Right ventricle myocardium inferior (tissue), 1 donor: ENCODE results near the gene DDR2. TPM values are rescaled to one million over a fixed set of nuclear protein-coding genes. Genes with fewer than 3 reads are reported as not detected.
"Not testable (repeated sequence)": the region's sequence is repeated elsewhere in the genome, so short reads cannot be mapped to it uniquely, and the experiment has no call there.

Experiments
- ATAC-seq: fragments of 200-7000 bp; cut with Tn5 transposase; one replicate; pipeline ENCODE4 v1.9.1; 2020; ENCODE audit warnings: mild to moderate bottlenecking, moderate library complexity
- DNase-seq: peaks from one replicate; pipeline ENCODE4 v3.0.0; 2021; ENCODE audit errors: missing footprints
- intact Hi-C: fragments of 100-400 bp; cut with DNase I; formaldehyde crosslinking; loops from one replicate; pipeline ENCODE4 v1.11.0; 2022
- total RNA-seq: library from RNA; stranded (reverse); fragmentation: NEBNext Ultra II Directional; extraction: Animal tissue kit (Norgen Biotek cat#: 25700); gene quantifications from one replicate; pipeline ENCODE4 v1.2.1, GENCODE V29; 2021
- donor health status: DM: no; HTN: yes; CAD: no; lungs with severe emphysema.

Gene DDR2
- total RNA-seq, 1 donor from 2014 or later, result 34.4 TPM

- no peak for DNase-seq
- ATAC-seq, result no peak
- intact Hi-C loops, result no loop called here
Observed at GRCh38 chr1:162709132-162709860, 77.0 kb downstream of the DDR2 start.

DNA sequence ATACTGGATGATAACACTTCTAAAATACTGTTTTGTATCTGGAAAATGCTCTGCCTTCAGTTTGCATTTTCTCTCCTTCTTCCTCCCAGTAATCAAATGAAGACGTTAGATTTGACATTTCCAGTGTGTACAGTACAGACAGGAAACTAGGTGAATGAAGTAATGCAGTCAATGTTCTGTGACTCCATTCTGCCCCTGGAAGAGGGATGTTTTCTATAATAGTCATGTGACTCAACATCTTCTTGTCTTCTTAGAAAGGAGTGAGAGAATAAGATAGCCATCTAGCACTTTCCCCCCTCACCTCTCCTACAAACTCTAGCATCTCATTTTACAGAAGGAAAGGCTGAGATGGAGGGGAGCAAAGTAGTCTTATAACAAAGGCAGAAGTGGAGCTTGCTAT, 77.6 kb downstream of the DDR2 start:
- intact Hi-C loops, result no loop called here
- DNase-seq (no peak), ATAC-seq (no peak)

DNA sequence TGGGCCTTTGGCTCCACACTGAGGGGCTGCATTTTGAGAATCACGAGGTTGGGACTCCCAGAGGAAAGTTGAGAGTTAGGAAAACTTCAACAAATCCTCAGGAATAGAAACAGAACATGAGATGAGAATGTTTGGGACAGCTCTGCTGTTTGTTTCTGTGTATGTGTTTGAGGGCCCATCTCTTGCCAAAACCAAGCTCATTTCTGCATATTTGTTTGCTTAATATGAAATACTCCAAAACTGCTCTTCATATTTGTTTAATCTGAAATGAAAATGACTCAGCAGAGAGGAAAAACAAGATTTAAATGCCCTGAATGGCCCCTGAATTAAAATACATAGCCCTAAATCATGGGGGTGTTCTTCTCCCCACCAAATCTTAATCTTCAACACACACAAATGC, 78.1 kb downstream of the DDR2 start:
- intact Hi-C loops, result no loop called here
- ATAC-seq, result peak; percentile 38

GRCh38 chr1:162710780-162711465, 78.7 kb downstream of the DDR2 start:
- intact Hi-C loops, result no loop called here
- ATAC-seq, result peak; percentile 29

More for the DNA sequence above, 78.1 kb downstream of the DDR2 start:
- no peak for DNase-seq

DNA sequence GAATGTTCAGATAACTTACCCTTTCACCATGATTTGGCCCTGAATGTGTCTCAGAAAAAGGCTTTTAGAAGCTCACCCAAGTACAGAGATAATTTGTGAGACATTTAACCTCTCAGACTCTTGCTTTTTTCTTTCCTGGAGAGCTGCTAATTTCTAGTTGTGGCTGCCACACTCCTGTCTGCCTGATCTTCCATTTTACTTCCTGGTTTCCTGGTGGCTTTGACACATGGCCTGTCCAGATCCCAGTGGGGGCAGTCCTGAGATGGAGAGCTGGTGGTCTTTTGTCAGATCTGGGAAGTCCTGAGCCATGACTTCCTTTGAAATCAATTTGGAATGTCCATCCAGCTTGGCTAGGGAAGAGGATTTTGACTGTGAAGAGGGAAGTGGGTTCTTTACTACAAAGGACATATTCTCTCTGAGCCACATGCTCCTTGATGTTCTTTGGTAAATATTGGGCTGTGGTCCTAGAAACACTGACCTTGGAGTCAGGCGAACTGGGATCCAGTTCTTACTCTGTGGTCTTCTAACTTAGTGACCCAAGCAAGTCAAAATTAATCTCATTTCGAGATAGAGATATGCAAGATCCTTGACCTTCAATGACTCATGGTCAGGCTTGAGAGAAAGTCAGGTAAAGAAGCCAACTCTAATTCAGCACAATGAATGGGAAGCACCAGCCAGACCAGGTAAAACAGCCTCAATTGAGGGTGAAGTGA, 80.2 kb downstream of the DDR2 start:
- ATAC-seq (no peak), DNase-seq (no peak)
- intact Hi-C loops, result no loop called here

More at GRCh38 chr1:162710780-162711465, 78.7 kb downstream of the DDR2 start:
- no peak for DNase-seq

DNA sequence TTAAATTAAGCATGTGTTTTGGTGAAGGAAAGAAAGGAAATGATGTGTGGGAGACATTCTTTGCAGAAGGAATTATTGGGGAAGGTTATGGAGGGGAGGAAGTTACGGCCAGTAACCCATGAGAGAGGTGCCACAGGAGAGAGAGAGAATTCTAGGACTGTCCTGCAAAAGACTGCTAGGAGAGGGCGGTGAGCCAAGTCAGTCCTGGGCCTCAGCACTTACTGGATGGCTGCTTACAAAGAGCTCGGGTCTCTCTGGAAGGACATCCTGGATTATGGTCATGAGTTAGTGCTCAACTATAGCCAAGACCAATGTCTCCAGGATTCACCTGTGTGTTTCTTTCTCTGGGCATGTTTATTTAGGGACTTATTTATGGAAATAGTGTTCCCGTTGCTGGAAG, 83.9 kb downstream of the DDR2 start:
- no peak for DNase-seq
- intact Hi-C loops, result no loop called here
- ATAC-seq, result peak; percentile 59

- ATAC-seq (no peak), DNase-seq (no peak)
- intact Hi-C loops, result no loop called here
Observed at GRCh38 chr1:162716552-162716951, 84.3 kb downstream of the DDR2 start.

DNA sequence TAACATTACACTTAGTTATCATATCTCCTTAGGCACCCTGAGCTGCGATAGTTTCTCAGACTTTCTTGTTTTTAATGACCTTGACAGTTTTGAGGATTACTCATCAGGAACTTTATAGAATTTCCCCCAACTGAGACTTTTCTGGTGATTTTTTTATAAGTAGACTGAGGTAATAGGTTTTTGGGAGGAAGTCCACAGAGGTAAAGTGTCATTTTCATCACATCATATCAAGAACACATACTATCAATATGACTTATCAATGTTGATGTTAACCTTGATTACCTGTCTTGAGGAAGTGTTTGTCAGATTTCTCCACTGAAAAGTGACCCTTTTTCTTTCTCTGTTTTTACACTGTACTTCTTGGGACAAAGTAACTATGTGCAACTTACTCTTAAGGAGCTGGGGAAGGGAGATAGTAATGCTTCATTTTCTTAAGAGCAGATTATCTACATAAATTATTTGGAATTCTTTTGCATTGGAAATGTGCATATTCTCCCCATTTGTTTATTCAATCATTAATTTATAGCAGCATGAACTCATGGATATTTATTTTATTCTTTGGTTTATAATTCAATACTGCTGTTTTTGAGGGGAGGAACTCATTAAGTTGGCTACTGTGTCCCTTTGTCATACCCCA, 85.4 kb downstream of the DDR2 start:
- no peak for ATAC-seq
- no peak for DNase-seq
- intact Hi-C loops, result no loop called here

DNA sequence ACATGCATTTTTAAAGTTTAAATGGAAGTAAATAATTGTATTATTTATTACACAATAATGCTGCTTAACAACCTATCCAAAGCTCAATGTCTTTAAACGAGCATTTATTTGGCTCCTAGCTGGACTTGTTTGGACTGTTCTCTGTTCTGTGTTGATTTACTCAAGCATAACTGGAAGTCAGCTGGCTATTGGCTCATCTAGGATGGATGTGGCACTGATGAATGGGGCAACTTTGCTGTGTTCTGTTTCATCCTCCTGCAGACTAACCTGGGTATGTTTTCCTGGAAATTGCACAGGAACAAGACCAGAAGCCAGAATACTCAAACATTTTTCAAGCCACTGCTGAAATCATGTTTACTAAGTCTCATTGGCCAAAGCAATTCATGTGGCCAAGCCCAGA, 87.4 kb downstream of the DDR2 start:
- DNase-seq (no peak), ATAC-seq (no peak)
- intact Hi-C loops, result no loop called here

DNA sequence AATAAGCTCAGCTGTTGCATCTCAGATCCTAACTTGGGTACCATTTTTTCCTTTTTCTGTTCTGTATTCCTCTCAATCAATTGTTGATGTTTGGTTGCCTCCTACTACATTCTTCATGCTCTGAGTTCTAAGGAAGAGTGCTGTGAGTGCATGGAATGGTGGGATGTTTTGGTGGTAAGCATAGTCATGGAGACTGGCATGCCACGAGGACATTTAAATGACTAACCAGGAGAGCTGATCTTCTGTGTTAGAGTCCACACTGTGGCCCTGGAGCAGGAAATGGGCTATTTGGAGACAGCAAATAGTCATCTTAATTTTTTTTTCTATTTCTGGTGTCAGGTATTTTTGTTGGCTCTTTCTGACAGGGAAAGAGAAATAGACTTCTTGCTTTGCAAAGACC, 88.7 kb downstream of the DDR2 start:
- DNase-seq, result no peak
- intact Hi-C loops, result no loop called here
- no peak for ATAC-seq

- DNase-seq (no peak), ATAC-seq (no peak)
- intact Hi-C loops, result no loop called here
Observed at GRCh38 chr1:162721471-162721870, 89.2 kb downstream of the DDR2 start.

GRCh38 chr1:162722036-162722435, 89.8 kb downstream of the DDR2 start:
- ATAC-seq, result no peak

GRCh38 chr1:162724583-162725120, 92.4 kb downstream of the DDR2 start:
- ATAC-seq (no peak), DNase-seq (no peak)
- intact Hi-C loops, result no loop called here

More at GRCh38 chr1:162722036-162722435, 89.8 kb downstream of the DDR2 start:
- DNase-seq, result no peak
- intact Hi-C loops, result no loop called here

GRCh38 chr1:162725301-162725837, 93.1 kb downstream of the DDR2 start:
- DNase-seq (no peak), ATAC-seq (no peak)
- intact Hi-C loops, result no loop called here

DNA sequence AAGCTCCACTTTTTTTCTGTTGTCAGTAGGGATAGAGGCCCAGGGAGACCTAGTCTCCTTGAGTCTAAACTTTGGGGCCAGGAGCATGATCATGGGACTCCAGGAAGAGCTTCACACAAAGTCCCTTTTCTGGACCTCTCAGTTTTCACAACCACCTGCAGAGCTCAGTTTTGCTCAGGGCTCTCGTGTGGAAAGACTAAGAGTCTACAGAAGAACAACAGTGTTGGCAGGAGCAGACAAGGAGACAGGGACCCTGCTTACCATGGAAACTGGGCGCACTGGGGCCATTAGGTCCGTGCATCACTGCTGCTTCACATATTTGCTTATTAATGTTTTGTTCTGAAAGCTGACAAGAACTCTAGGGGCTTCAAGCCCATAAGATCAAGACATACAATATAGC, 94.3 kb downstream of the DDR2 start:
- intact Hi-C loops, result no loop called here
- no peak for ATAC-seq

GRCh38 chr1:162727493-162727892, 95.2 kb downstream of the DDR2 start:
- ATAC-seq, DNase-seq, intact Hi-C loops: not testable (repeated sequence)

More for the DNA sequence above, 94.3 kb downstream of the DDR2 start:
- no peak for DNase-seq

- ATAC-seq (no peak), DNase-seq (no peak)
- intact Hi-C loops, result no loop called here
Observed at GRCh38 chr1:162728573-162728972, 96.3 kb downstream of the DDR2 start.

DNA sequence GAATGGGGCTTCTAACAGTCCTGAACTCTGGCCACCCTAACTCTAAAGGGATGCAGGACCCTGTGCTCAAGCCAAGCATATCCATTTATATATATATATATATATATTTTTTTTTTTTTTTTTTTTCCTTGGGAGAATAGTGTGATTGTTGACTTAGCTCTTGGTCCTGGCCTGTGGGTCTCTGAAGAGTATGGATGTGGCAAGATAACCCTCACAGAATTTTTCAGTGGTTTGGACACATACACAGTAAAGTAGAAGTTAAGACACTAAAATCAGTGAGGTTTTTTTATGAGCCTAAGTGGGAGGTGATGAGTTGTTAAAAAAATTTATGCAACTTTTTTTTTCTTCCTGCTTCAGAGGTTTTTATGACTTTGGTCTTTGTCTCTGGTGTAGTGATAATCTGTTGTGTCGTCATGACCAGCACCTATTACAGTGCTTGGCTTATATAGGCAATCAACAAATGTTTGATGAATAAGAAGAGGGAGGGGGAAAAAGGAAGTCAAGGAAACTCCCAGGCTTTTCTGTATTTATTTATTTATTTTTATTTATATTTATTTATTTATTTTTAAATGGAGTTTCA, 97.0 kb downstream of the DDR2 start:
- intact Hi-C loops, DNase-seq, ATAC-seq: not testable (repeated sequence)
